CD1c-positive myeloid dendritic cell (primary cell): ENCODE results near the gene RNF10.
"Not testable (repeated sequence)": the region's sequence is repeated elsewhere in the genome, so short reads cannot be mapped to it uniquely, and the experiment has no call there.

Source experiments
- DNase-seq: peaks from one replicate; pipeline ENCODE4 v3.0.0-alpha.2; 2016; ENCODE audit errors: extremely low spot score

The RNF10 gene

GRCh38 chr12:120614848-120615247 is 80.7 kb downstream of the RNF10 start:
- no peak for DNase-seq

- DNase-seq = not testable (repeated sequence)
Measured at GRCh38 chr12:120617193-120617592, 83.0 kb downstream of the RNF10 start.

GRCh38 chr12:120617767-120618166 is 83.6 kb downstream of the RNF10 start:
- not testable (repeated sequence) for DNase-seq

- no peak for DNase-seq
Measured at GRCh38 chr12:120618954-120619615, 84.9 kb downstream of the RNF10 start.

GRCh38 chr12:120620624-120621023 is 86.5 kb downstream of the RNF10 start:
- DNase-seq = no peak

GRCh38 chr12:120625557-120626419 is 91.6 kb downstream of the RNF10 start:
- DNase-seq = no peak
